K562 (cell line): ENCODE data around the gene PPY. TPM values are rescaled to one million over a fixed set of nuclear protein-coding genes. Genes with fewer than 3 reads are reported as not detected.
A peak's percentile ranks its signal among the peaks of the same experiment; 100 is the strongest.

ENCODE experiments used
- FOXP4 ChIP-seq: sonication (generic); formaldehyde crosslinking; IDR thresholded peaks from 2 replicates; pipeline ENCODE4 v1.8.0; 2022; ENCODE audit warnings: mild to moderate bottlenecking, missing genetic modification reagents, borderline replicate concordance
- ZNF449 ChIP-seq: fragments of 250-450 bp; sonication (Bioruptor Pico); IDR thresholded peaks from 2 replicates; pipeline ENCODE4 v1.8.0; 2022; ENCODE audit warnings: moderate library complexity, mild to moderate bottlenecking, inconsistent platforms
- polyA plus RNA-seq, 8 experiments: library from polyadenylated mRNA; depleted of rRNA in 4 of 8; stranded (reverse) in 5 of 8; unstranded in 3 of 8; fragments of >200 nt; fragmentation: Nextera tagmentation in 2 of 8; fragmentation: Illumina TruSeq in 1 of 8; extraction: Ambion mirVana in 2 of 8; extraction: Trizol in 1 of 8; gene quantifications; 2 replicates each; pipeline versions ENCODE4 v1.2.1 to v1.2.3, GENCODE V29; 2011 to 2014; ENCODE audit warnings: inconsistent platforms in 1 of 8, missing spikeins in 1 of 8
- total RNA-seq, 7 experiments: library from RNA; depleted of rRNA in 6 of 7; stranded (reverse); fragments of >200 nt in 6 of 7; fragmentation: Illumina TruSeq in 2 of 7; extraction: Trizol in 2 of 7; gene quantifications; 2 replicates each; pipeline versions ENCODE4 v1.2.1 to v1.2.3, GENCODE V29; 2011 to 2021; ENCODE audit warnings: low replicate concordance in 1 of 7
- TF ChIP-seq, protein P1 (sequence below), 3 experiments: fragments of 200-800 bp in 1 of 3; fragments of 250-450 bp in 1 of 3; fragments of 450-650 bp in 1 of 3; sonication (Bioruptor Pico) in 1 of 3; sonication (Bioruptor generic) in 1 of 3; formaldehyde crosslinking in 1 of 3; IDR thresholded peaks; 2 replicates each; pipeline versions ENCODE4 v1.6.1 to v1.8.0; 2016 to 2022; ENCODE audit warnings: mild to moderate bottlenecking in 2 of 3, missing genetic modification characterization in 2 of 3, missing compliant biosample characterization in 1 of 3, moderate library complexity in 1 of 3
- TF ChIP-seq, protein P2 (sequence below): fragments of 450-650 bp; IDR thresholded peaks from 2 replicates; pipeline ENCODE4 v1.7.0; 2016; ENCODE audit warnings: borderline replicate concordance

PPY gene
- total and polyA plus RNA-seq, 9 of the 15 experiments (the other 6 are each of a cell fraction or from before 2014, with no cell fraction given), result not detected

GRCh38 chr17:43975898-43976297 is 33.6 kb upstream of the PPY start (continued):
- no peak for TF ChIP-seq FOXP4 (CRISPR knock-in tag)
- TF ChIP-seq, protein P1, sequence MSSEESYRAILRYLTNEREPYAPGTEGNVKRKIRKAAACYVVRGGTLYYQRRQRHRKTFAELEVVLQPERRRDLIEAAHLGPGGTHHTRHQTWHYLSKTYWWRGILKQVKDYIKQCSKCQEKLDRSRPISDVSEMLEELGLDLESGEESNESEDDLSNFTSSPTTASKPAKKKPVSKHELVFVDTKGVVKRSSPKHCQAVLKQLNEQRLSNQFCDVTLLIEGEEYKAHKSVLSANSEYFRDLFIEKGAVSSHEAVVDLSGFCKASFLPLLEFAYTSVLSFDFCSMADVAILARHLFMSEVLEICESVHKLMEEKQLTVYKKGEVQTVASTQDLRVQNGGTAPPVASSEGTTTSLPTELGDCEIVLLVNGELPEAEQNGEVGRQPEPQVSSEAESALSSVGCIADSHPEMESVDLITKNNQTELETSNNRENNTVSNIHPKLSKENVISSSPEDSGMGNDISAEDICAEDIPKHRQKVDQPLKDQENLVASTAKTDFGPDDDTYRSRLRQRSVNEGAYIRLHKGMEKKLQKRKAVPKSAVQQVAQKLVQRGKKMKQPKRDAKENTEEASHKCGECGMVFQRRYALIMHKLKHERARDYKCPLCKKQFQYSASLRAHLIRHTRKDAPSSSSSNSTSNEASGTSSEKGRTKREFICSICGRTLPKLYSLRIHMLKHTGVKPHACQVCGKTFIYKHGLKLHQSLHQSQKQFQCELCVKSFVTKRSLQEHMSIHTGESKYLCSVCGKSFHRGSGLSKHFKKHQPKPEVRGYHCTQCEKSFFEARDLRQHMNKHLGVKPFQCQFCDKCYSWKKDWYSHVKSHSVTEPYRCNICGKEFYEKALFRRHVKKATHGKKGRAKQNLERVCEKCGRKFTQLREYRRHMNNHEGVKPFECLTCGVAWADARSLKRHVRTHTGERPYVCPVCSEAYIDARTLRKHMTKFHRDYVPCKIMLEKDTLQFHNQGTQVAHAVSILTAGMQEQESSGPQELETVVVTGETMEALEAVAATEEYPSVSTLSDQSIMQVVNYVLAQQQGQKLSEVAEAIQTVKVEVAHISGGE (CRISPR knock-in tag; IDR thresholded peaks at IDR 0.05), result peak in 1 of 3 experiments; percentile 74; a peak in 2 of 6 replicates
- TF ChIP-seq ZNF449 (CRISPR knock-in tag), result peak; percentile 78; the same call in 1 of the 2 replicates
- TF ChIP-seq, protein P2, sequence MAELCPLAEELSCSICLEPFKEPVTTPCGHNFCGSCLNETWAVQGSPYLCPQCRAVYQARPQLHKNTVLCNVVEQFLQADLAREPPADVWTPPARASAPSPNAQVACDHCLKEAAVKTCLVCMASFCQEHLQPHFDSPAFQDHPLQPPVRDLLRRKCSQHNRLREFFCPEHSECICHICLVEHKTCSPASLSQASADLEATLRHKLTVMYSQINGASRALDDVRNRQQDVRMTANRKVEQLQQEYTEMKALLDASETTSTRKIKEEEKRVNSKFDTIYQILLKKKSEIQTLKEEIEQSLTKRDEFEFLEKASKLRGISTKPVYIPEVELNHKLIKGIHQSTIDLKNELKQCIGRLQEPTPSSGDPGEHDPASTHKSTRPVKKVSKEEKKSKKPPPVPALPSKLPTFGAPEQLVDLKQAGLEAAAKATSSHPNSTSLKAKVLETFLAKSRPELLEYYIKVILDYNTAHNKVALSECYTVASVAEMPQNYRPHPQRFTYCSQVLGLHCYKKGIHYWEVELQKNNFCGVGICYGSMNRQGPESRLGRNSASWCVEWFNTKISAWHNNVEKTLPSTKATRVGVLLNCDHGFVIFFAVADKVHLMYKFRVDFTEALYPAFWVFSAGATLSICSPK, result no peak
